Trophoblast cell (in vitro differentiated cells and primary cell): ENCODE results near the gene HADHA.

ENCODE experiments used
- DNase-seq, 2 donors: peaks; one replicate each; pipeline ENCODE4 v3.0.0-alpha.2; 2016
- H2AFZ ChIP-seq: 2 replicates; pipeline ENCODE4 v1.6.1; 2013; ENCODE audit warnings: low read length, moderate library complexity, mild to moderate bottlenecking; ENCODE audit not compliant: insufficient read depth, poor library complexity
- H2AK5ac ChIP-seq: 2 replicates; pipeline ENCODE4 v1.6.1; 2013; ENCODE audit warnings: mild to moderate bottlenecking, low read length
- H2BK120ac ChIP-seq: 2 replicates; pipeline ENCODE4 v1.6.1; 2013; ENCODE audit warnings: low read length, mild to moderate bottlenecking, moderate library complexity; ENCODE audit not compliant: insufficient read depth, poor library complexity
- H2BK12ac ChIP-seq: 2 replicates; pipeline ENCODE4 v1.6.1; 2013; ENCODE audit warnings: mild to moderate bottlenecking, low read length, moderate library complexity
- H2BK5ac ChIP-seq: 2 replicates; pipeline ENCODE4 v1.6.1; 2013; ENCODE audit warnings: low read length, low read depth, moderate library complexity, mild to moderate bottlenecking; ENCODE audit not compliant: poor library complexity
- H3K14ac ChIP-seq: 2 replicates; pipeline ENCODE4 v1.6.1; 2013; ENCODE audit warnings: mild to moderate bottlenecking, low read length
- H3K18ac ChIP-seq: 2 replicates; pipeline ENCODE4 v1.6.1; 2013; ENCODE audit warnings: mild to moderate bottlenecking, low read length
- H3K23ac ChIP-seq: 2 replicates; pipeline ENCODE4 v1.6.1; 2013; ENCODE audit warnings: low read length
- H3K27ac ChIP-seq: 2 replicates; pipeline ENCODE4 v1.5.1; 2013; ENCODE audit warnings: low read depth, mild to moderate bottlenecking, inconsistent platforms, low read length, moderate library complexity
- H3K27me3 ChIP-seq: 2 replicates; pipeline ENCODE4 v1.6.1; 2013; ENCODE audit warnings: inconsistent platforms, mild to moderate bottlenecking, low read length, moderate library complexity; ENCODE audit not compliant: insufficient read depth
- H3K36me3 ChIP-seq, 2 experiments: 1 replicate in 1 of 2; 2 replicates in 1 of 2; pipeline ENCODE4 v1.6.1; 2013; ENCODE audit warnings: low read length in 2 of 2, mild to moderate bottlenecking in 2 of 2, moderate library complexity in 1 of 2; ENCODE audit not compliant: insufficient read depth in 2 of 2, control insufficient read depth in 1 of 2
- H3K4ac ChIP-seq: 2 replicates; pipeline ENCODE4 v1.6.1; 2013; ENCODE audit warnings: low read depth, mild to moderate bottlenecking, low read length, moderate library complexity
- H3K4me1 ChIP-seq, 2 experiments: 1 replicate in 1 of 2; 2 replicates in 1 of 2; pipeline ENCODE4 v1.6.1; 2013; ENCODE audit warnings: low read length in 2 of 2, mild to moderate bottlenecking in 2 of 2, moderate library complexity in 1 of 2; ENCODE audit not compliant: insufficient read depth in 2 of 2, control insufficient read depth in 1 of 2
- H3K4me2 ChIP-seq: 2 replicates; pipeline ENCODE4 v1.6.1; 2013; ENCODE audit warnings: inconsistent platforms, mild to moderate bottlenecking, low read length, moderate library complexity
- H3K4me3 ChIP-seq: 2 replicates; pipeline ENCODE4 v1.5.1; 2013; ENCODE audit warnings: mild to moderate bottlenecking, low read depth, low read length, inconsistent platforms
- H3K79me1 ChIP-seq: one replicate; pipeline ENCODE4 v1.6.1; 2013; ENCODE audit warnings: low read length
- H3K79me2 ChIP-seq: 2 replicates; pipeline ENCODE4 v1.6.1; 2013; ENCODE audit warnings: low read length, mild to moderate bottlenecking; ENCODE audit not compliant: control insufficient read depth, insufficient read depth, poor library complexity
- H3K9ac ChIP-seq: 2 replicates; pipeline ENCODE4 v1.6.1; 2013; ENCODE audit warnings: mild to moderate bottlenecking, low read length
- H3K9me3 ChIP-seq: 2 replicates; pipeline ENCODE4 v1.6.1; 2013; ENCODE audit warnings: low read depth, mild to moderate bottlenecking, control low read depth, inconsistent platforms, low read length; ENCODE audit not compliant: insufficient read depth
- H4K12ac ChIP-seq: 2 replicates; pipeline ENCODE4 v1.6.1; 2013; ENCODE audit warnings: low read depth, mild to moderate bottlenecking, low read length, moderate library complexity
- H4K8ac ChIP-seq: 2 replicates; pipeline ENCODE4 v1.6.1; 2013; ENCODE audit warnings: low read depth, mild to moderate bottlenecking, low read length, moderate library complexity
- H4K91ac ChIP-seq: one replicate; pipeline ENCODE4 v1.6.1; 2013; ENCODE audit warnings: low read depth, mild to moderate bottlenecking, low read length, moderate library complexity
- WGBS: extraction: QIAGEN DNeasy Blood & Tissue Kit; methylation state at CpG from one replicate; pipeline ENCODE4 v1.1.7; 2013; ENCODE audit warnings: missing lambda C conversion rate; ENCODE audit not compliant: insufficient read length, insufficient coverage; ENCODE audit errors: extremely low coverage; 5-methylcytosine and 5-hydroxymethylcytosine counted together

Gene HADHA

GRCh38 chr2:26284132-26284531 is 39.7 kb upstream of the HADHA start:
- H3K14ac ChIP-seq: no peak overlapping the region
- no peak overlapping the region for H2BK120ac ChIP-seq
- DNase-seq: peak; percentile 68 to 71
- H3K4me2 ChIP-seq: no peak overlapping the region
- H2BK12ac ChIP-seq: no peak overlapping the region
- no peak overlapping the region for H3K4me3 ChIP-seq
- H4K8ac ChIP-seq: no peak overlapping the region
- H3K27me3 ChIP-seq: no peaks in the 10 kb centered on the region
- H3K18ac ChIP-seq: no peak overlapping the region
- H3K79me1 ChIP-seq: no peaks in the 10 kb centered on the region
- WGBS: no CpG with 5 or more reads among the region's 3 CpGs
- no peak overlapping the region for H2AK5ac ChIP-seq
- H3K36me3 ChIP-seq: peaks cover 20 to 24% of the 10 kb centered on the region in 2 experiments
- H3K4ac ChIP-seq: no peak overlapping the region
- no peak overlapping the region for H3K9ac ChIP-seq
- H3K23ac ChIP-seq: no peak overlapping the region
- no peak overlapping the region for H4K12ac ChIP-seq
- H4K91ac ChIP-seq: no peak overlapping the region
- no peak overlapping the region for H3K27ac ChIP-seq
- no peak overlapping the region for H2BK5ac ChIP-seq
- no peaks in the 10 kb centered on the region for H3K4me1 ChIP-seq
- no peak overlapping the region for H2AFZ ChIP-seq
- no peaks in the 10 kb centered on the region for H3K9me3 ChIP-seq
- H3K79me2 ChIP-seq: no peaks in the 10 kb centered on the region

- no CpG with 5 or more reads among the region's 2 CpGs for WGBS
- Histone ChIP-seq H3K27ac (no peak overlapping the region), H3K14ac (no peak overlapping the region), H2BK120ac (no peak overlapping the region), H4K12ac (no peak overlapping the region), H3K23ac (no peak overlapping the region), H2BK5ac (no peak overlapping the region), H3K27me3 (no peaks in the 10 kb centered on the region), H2AK5ac (no peak overlapping the region), H3K4ac (no peak overlapping the region), H3K4me3 (no peak overlapping the region), H3K4me1 (no peaks in the 10 kb centered on the region), H3K9me3 (no peaks in the 10 kb centered on the region), H3K4me2 (no peak overlapping the region), H3K18ac (no peak overlapping the region), H3K36me3 (peaks cover 22 to 26% of the 10 kb centered on the region in 2 experiments), H3K9ac (no peak overlapping the region), H2AFZ (no peak overlapping the region), H4K91ac (no peak overlapping the region), H2BK12ac (no peak overlapping the region), H4K8ac (no peak overlapping the region), H3K79me2 (no peaks in the 10 kb centered on the region), H3K79me1 (no peaks in the 10 kb centered on the region)
- no peak for DNase-seq
These were observed 39.2 kb upstream of the HADHA start for GRCh38 chr2:26283606-26284005.

GRCh38 chr2:26281226-26281625 is 36.8 kb upstream of the HADHA start:
- Histone ChIP-seq H2BK12ac (no peak overlapping the region), H2BK120ac (no peak overlapping the region), H3K23ac (no peak overlapping the region), H3K9ac (no peak overlapping the region), H3K18ac (no peak overlapping the region), H4K91ac (no peak overlapping the region), H3K36me3 (peaks cover 21 to 22% of the 10 kb centered on the region in 2 experiments), H3K4me1 (no peaks in the 10 kb centered on the region), H3K9me3 (no peaks in the 10 kb centered on the region), H4K8ac (no peak overlapping the region), H3K4me2 (no peak overlapping the region), H2AFZ (no peak overlapping the region), H2BK5ac (no peak overlapping the region), H3K14ac (no peak overlapping the region), H2AK5ac (no peak overlapping the region), H3K79me1 (no peaks in the 10 kb centered on the region), H3K4me3 (no peak overlapping the region), H3K79me2 (no peaks in the 10 kb centered on the region), H3K27ac (no peak overlapping the region), H4K12ac (no peak overlapping the region), H3K4ac (no peak overlapping the region), H3K27me3 (no peaks in the 10 kb centered on the region)
- WGBS: no CpG with 5 or more reads among the region's 2 CpGs
- no peak for DNase-seq

GRCh38 chr2:26279886-26280285 is 35.5 kb upstream of the HADHA start:
- Histone ChIP-seq H3K27ac (no peak overlapping the region), H3K9me3 (no peaks in the 10 kb centered on the region), H3K79me2 (no peaks in the 10 kb centered on the region), H3K27me3 (no peaks in the 10 kb centered on the region), H4K8ac (no peak overlapping the region), H3K14ac (no peak overlapping the region), H3K79me1 (no peaks in the 10 kb centered on the region), H4K91ac (no peak overlapping the region), H3K4ac (no peak overlapping the region), H2AFZ (no peak overlapping the region), H2AK5ac (no peak overlapping the region), H2BK12ac (no peak overlapping the region), H3K18ac (no peak overlapping the region), H3K4me1 (no peaks in the 10 kb centered on the region), H2BK120ac (no peak overlapping the region), H3K36me3 (peaks cover 15 to 17% of the 10 kb centered on the region in 2 experiments), H3K4me2 (no peak overlapping the region), H3K23ac (no peak overlapping the region), H4K12ac (no peak overlapping the region), H3K9ac (no peak overlapping the region), H3K4me3 (no peak overlapping the region), H2BK5ac (no peak overlapping the region)
- WGBS: no CpG with 5 or more reads among the region's 3 CpGs
- no peak for DNase-seq
